GM21515 (cell line): ENCODE measurements around the gene TM4SF18.
"Not testable (repeated sequence)": the region's sequence is repeated elsewhere in the genome, so short reads cannot be mapped to it uniquely, and the experiment has no call there.

Experiments used
- ATAC-seq: cut with Tn5 transposase; IDR thresholded peaks from one replicate; pipeline ENCODE4 v1.9.1; 2021; ENCODE audit not compliant: unreplicated experiment

Gene TM4SF18

DNA sequence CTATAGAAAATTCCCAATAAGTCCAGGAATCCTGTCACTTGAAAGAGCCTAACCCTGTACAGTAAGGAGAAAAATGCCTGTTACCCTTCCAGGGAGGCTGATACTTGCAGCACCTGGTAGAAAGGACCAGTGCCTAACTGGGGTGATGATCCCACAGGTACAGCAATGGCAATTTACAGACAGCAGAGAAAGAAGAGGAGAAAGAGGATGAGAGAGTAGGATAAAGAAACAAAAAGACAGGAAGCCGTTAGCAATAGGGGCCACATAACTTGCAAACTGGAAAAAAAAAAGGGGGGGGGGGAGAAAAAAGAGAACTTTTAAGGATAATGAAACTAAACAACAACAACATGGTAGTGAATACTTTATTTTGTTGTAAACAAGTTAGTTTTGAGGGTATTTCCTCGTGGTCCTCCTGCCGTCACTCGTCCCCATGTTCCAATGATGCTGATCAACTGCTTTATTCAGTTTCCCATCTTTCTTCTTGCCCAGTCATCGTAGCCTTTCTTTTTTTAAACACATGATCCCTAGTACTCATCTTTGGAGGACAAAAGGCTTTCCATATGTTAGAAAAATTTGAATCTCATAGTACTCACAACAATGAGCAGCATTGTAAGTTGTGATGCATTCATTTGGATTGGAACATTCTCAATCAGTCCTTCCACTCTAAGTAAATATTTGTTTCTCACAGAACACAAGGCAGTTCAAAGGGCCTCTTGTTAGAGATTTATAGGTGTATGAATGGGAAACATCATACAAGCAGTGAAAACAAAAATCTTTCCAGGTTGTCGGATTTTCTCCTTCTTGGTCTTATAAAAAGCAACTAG, 35.5 kb upstream of the TM4SF18 start:
- ATAC-seq: no peak

DNA sequence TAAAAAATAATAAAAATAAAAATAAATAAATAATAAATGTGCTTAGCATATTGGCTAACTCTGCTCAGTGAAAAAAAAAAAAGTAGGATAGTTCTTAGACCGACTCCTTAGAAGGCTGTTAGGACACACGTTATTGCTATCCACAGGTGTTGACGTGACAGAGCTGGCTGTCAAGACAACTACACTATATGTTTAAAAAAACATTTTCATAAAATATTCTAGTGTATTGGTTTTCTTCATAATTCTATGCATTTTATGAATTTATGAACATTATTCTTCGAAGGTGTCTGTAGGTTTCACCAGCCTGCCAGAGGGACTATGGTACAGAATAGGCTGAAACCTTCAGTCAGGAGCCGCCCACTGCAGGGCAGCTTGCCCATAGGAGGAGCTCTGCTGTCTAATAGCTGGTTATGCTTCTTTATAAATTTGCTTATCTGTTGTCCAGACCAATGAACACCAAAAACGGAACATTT, 34.8 kb upstream of the TM4SF18 start:
- ATAC-seq: no peak

DNA sequence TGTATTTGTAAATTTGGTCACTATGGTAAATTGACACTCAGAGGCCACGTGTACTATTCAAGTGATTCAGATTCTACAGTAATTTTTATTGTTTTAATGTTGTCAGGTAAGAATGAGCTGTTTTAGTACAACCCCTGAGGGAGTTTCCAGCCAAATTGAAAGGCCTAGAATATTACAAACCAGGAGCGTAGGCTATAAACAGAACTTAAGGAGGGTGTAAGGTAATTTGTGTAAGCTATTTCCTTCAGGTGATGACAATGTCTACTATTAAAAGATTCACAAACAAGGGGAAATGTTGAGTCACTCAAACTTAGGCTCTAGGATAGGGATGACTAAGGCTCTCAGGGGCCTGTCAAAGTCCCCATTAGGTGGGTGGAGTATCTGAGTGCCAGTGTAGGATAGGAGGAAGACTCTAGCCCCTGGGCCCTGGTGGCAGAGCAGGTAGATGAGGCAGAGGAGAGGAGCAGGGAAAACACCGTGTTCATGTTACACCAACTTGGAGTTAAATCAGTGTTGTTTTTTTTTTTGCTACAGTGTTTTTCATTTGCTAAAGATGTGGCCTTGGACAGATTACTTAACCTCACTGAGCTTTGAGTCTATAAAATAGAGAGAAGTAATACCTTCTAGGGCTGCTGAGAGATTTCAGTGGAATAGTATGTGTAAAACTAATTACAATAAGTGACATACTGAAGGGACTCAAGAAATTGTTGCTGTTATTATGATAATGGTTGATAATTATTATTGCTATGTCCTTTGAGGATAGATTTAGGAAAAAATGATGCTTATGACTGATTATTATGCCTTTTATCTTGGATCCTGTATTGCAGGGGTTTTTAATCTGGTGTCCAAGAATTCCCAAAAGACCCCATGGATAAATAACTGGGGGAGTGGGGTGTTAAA, 33.8 kb upstream of the TM4SF18 start:
- no peak for ATAC-seq

DNA sequence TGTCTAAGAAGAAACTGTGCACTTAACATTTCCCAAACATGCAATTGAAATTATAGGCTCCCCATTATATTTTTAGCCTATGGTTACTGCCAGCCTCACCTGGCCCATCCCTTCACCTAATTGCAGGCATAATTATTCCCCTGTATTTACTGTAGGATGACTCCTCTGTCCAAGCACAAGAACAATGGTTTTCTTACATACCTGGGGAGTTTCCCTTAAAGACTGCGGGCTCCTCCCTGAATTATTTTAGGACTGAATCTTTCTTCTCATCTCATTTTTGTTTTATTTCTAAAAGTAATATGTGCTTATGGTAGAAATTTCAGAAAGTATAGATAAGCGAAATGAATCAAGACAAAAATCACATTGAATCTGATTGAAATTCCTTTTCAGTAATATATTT, 32.6 kb upstream of the TM4SF18 start:
- ATAC-seq: no peak

DNA sequence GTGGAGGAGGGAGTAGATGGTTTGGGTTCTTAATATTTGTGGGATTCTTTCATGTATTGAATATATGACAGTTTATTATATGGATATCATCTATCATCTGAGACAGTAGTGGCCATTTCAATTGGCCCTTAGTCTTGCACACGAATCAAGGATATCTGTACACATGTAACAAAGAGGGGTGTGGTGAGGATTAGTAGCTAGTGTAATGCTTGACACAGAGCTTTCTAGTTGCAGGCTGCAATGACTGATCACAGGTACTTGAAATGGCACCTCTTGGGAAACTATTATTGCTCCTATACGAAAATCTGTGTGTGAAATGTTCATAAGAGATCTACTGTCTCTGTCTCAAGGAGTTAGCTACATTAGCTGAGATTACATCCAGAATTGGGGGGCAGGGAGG, 31.2 kb upstream of the TM4SF18 start:
- no peak for ATAC-seq

DNA sequence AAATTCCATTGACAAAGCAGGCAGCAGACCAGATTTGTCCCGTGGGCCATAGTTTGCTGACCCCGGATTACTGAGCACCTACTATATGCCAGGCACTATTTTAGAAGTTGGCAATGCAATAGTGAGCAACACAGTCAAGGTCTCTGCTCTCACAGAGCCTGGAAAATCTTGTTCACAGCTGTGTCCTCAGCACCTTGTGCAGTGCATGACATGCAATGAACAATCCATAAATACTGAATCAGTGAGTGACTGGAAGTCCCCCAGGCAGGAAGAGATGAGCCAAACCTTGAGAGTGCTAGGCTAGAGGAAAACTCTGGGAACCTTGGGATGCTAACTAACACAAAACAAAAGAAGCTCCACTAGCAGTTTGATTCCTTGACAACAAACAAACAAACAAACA, 29.6 kb upstream of the TM4SF18 start:
- ATAC-seq: no peak

DNA sequence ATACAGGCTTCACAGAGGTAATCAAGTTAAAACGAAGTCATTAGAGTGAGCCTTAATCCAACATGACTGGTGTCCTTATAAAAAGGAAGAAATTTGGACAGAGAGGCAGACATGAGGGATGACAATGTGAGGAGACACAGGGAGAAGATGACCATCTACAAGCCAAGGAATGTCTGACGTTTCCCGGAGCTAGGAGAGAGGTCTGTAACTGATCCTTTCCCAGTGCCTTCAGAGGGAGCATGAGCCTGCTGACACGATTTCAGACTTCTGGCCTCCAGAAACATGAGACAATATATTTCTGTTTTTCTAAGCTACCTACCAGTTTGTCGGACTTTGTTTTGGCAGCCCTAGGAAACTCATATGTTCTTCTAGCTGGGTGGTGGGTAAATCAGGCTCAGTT, 28.9 kb upstream of the TM4SF18 start:
- ATAC-seq: no peak

DNA sequence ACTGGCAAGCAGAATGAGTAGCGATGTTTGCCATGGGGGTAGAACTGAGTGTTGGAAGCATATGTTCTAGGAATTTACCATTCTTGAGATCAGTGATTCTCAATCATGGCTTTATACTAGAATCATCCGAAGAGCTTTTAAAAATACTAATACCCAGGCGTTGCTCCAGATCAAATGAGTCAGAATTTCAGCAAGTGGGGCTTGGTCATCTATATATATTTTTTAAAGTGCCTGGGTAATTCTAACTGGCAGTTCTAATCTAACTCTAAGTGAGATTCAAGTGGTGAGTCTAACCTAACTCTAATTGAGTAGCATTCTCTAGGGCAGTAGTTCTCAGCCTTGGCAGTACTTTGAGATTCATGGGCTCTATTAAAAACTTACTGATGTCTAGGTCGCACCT, 23.2 kb upstream of the TM4SF18 start:
- no peak for ATAC-seq

DNA sequence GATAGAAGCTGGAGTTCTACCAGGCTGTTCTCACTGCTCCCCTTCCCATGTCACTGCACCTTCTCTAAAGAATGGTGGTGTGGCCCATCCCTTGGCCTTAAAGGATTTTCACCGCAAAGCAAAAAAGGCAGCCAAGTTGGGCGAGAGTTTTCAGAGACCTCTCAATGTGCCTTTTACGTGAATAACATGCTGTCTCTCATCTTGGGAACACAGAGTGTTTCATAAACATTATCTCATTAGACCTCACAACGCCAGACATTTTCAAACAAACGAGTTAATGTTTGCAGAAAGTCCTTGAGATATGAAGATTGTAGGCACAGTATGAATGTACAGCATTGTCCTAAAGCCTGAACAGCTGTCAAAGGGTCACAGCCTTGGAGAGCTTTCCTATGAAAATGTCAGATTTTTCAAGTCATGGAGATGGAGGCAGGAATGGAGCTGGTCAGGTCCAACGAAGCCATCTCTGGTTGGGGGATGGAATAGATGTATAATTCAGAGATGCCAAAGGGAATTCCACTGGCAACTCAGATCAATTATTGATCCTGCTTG, 22.7 kb upstream of the TM4SF18 start:
- ATAC-seq: no peak

DNA sequence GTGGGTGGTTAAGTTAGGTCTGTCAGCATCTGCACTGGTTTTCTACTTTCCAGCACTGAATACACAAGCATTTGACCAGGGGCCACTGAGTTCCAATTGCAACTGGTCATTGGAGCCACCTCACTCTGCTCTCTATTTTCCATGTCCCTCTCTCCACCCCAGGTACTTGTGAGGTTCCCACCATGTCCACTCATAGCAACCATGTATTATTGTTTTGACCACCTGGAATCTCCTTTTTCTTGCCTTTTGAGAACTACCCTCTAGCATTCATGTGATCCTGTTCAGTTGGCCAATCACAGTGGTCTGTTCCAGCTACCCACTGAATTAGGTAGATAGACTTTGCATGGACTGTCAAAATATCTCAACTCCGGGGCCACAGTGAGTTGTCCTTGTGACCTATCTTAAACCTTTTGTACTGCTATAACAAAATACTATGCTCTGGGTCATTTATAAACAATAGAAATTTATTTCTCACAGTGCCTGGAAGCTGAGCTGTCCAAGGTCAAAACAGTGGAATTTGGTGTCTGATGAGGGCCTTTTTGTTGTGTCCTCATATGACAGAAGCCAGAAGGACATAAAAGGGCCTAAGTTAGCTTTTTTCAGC, 20.2 kb upstream of the TM4SF18 start:
- no peak for ATAC-seq

DNA sequence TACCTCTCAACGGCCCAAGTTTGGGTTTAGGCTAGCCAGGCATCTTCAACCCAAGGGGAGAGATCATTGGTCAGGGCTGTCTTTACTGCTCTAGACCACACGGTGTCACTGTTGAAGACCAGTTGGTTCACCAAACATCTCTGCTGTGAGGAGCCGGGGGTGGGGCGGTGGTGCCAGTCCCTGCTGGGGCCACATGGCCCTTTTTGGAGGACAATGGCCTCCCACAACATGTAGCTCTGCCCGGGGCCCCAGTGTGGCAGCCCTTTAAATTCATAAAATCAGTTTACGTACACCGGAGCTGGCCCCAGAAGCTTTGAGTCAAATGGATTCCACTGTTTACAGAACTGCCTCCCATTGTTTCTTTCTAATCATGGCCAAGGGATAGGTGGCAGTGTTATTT, 19.1 kb upstream of the TM4SF18 start:
- no peak for ATAC-seq

DNA sequence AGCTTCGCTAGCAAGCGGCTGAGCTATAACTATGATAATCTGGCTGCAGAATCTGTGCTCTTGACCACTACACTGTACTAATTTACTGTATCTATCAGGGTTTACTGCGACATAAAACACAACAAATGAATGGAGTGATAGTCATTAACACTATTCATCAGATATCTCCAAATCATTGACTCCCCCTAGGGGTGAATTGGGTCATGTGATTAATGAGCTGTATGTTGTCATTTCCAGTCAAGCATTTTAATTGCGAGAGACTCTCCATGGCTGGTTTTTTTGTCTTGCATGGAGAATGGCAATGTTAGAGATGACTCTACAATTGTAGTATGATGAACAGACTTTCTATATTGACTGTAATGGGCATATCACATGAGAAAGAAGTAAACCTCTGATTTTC, 10.5 kb upstream of the TM4SF18 start:
- ATAC-seq: no peak

DNA sequence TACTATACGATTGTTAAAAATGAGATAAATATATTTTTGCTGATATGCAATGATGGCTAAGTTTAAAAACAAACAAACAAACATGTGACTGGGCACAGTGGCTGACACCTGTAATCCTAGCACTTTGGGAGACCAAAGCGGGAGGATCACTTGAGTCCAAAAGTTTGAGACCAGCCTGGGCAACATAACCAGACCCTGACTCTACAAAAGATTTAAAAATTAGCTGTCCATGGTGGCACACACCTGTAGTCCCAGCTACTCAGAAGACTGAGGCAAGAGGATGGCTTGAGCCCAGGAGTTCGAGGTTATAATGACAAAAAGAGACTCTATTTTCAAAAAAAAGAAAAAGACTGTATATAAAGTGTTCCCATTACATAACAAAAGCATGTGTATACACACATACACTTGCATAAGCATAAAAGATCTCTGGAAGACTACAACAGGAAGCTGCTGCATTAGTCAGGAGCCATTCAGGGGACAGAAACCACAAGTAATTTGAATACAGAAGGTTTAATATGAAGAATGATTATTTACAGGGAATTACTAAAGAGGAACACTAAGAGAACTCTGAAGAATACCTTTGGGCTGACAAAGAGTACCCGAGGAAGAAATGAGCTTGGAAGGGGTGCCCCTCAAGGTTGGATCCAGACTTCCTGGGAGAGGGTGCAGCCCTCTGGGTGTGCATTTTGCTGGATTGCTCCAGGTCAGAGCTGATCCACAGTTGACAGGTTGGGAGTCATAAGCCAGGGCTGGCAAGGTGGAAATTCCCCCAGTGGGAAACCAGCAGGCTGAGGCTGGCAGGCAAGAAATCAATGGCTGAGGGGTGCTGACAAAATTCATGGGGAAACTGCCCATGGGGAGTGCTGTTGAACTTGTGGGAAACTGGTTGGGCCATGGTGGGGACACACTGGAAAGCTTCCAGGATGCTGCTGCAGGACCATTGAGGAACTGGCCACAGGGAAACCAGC, 9.3 kb upstream of the TM4SF18 start:
- no peak for ATAC-seq

DNA sequence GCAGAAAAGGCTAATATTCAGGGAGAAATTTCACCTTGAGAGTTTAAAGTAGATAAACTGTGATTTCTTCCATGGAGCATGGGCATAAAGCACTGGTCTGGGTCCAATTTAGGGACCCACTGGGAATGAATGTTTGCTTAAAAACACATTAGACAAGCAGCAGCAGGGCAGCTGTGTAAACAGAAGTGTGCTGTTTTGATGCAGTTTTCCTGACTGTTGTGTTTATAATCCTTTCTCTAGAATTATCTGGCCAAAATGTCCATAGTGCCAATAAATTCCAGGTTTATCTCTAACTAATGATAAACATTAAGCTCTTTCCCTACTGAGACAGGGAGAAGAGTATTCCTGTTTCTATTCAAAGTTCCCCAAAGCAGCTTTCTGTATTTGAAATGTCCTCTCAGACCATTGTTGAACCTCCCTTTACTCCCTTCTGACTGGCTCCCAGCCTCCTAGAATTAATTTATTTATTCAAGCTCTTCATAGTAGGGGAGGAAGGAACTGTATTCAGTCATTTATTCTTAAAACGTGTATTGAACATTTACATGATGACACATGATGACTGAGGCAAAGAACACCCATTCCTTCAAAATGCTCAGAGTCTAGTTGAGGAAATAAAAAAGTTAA, 7.0 kb upstream of the TM4SF18 start:
- no peak for ATAC-seq

DNA sequence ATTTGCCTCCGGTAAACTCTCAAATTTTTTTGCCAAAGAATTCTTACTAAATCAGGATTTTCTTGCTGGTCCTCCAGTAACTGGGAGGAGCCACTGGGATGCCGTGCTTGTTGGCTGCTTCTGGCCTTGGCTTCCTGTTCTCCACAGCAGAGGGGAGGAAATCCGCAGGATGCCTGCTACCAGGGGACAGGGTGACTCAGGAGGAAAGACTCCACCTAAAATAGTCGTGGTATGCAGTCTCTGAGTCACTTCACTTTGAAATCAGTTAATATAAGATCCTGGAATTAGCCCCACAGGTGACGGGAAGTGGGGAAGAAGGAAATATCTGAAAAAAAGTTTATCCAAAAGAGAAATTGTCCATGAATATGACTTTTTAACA, 6.5 kb upstream of the TM4SF18 start:
- no peak for ATAC-seq

DNA sequence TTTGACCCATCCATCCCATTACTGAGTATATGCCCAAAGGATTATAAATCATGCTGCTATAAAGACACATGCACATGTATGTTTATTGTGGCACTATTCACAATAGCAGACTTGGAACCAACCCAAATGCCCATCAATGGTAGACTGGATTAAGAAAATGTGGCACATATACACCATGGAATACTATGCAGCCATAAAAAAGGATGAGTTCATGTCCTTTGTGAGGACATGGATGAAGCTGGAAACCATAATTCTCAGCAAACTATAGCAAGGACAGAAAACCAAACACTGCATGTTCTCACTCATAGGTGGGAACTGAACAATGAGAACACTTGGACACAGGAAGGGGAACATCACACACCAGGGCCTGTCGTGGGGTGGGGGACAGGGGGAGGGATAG, 4.0 kb upstream of the TM4SF18 start:
- not testable (repeated sequence) for ATAC-seq

DNA sequence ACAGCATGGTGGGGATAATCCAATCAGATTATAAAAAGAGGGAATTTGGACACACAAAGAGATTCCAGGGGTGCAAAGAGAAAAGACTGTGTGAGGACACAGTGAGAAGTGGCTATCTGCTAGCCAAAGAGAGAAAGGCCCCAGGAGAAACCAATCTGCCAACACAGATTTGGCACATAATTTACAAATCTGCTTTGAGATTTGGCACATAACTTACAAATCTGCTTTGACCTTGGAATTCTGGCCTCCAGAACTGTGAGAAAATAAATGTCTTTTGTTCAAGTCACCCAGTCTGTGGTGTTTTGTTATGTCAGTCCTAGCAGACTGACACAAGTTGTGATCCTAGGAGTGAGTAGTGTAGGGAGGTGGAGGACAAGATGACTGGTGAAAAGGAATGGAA, 3.5 kb upstream of the TM4SF18 start:
- no peak for ATAC-seq

DNA sequence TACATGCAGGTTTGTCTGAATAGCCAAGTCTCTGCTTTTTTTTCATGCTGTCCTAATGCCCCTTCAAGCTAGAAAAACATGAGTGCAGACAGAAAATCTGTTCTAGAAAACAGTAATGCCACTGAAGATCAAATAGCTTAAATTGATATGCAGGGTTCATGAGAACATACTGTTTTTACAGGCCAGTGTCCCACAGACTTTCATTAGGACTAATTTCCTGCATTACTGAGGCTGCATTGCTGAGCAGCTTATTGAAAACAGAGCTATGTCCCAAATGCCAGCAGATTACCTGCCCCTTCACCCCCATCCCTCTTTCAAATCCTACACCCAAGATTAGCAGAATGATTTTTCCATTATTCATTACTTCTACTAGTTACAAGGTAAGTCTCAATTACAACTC, 665 bp downstream of the TM4SF18 start:
- no peak for ATAC-seq

DNA sequence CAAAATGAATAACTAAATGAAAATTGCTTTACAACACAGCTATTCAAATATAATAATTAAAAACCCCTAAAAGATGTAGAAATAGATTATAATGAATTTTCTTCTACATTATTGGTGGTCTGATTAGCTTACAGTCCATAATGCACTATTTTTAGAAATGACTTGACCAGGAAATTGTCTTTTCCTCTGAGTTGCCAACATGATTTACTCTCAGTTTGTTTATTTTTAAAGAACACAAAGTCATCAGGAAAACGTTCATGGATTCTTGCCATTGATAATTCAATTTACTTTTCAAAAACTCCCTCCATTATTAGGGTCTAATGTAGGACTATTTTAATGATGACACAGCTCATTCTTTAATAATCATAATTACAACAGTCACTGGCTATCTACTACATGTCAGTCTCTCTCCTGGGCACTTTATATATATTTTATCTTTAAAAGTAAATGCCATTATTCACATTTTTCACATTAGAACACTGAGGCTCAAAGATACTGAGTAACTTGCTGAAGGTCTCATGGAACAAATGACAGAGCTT, 1.1 kb downstream of the TM4SF18 start:
- no peak for ATAC-seq

DNA sequence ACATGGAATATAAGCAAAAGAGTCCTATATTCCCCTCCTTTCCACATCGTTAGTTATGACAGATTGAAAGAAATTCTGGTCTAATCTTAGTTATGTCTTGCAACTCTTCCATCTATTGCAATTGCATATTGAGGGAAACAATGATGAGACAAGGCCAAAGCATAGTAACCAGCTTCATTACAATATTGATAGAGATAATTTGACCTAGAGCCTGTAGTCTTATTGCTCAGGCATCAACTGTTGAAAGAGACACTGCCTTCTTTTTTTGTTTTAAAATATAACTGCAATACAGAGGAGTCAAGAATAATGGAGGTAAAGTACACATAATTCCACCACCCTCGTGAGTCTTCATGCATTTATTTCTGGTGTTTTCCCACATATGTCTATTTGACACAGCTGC, 2.0 kb downstream of the TM4SF18 start:
- ATAC-seq: no peak
